HAP-1 (cell line): ENCODE data around the gene GMPR2.

Experiments used
- DNase-seq, 2 experiments: peaks; one replicate each; pipeline ENCODE4 v3.0.0-alpha.2; 2016 to 2020; ENCODE audit warnings: low spot score in 2 of 2
- H3K27me3 ChIP-seq: fragments of 250-450 bp; sonication (Bioruptor Pico); 2 replicates; pipeline ENCODE4 v1.5.1; 2020; ENCODE audit warnings: low read depth, mild to moderate bottlenecking, moderate library complexity
- H3K36me3 ChIP-seq: fragments of 250-450 bp; sonication (Bioruptor Pico); replicated peaks from 2 replicates; pipeline ENCODE4 v1.5.1; 2020; ENCODE audit warnings: mild to moderate bottlenecking
- H3K4me1 ChIP-seq: fragments of 250-450 bp; sonication (Bioruptor Pico); 2 replicates; pipeline ENCODE4 v1.5.1; 2020; ENCODE audit warnings: mild to moderate bottlenecking
- H3K4me3 ChIP-seq: fragments of 250-450 bp; sonication (Bioruptor Pico); 2 replicates; pipeline ENCODE4 v1.5.1; 2020; ENCODE audit warnings: mild to moderate bottlenecking, moderate library complexity
- H3K9me3 ChIP-seq: fragments of 250-450 bp; sonication (Bioruptor Pico); 2 replicates; pipeline ENCODE4 v1.5.1; 2020; ENCODE audit warnings: mild to moderate bottlenecking, moderate library complexity
- in situ Hi-C: fragments of 300-500 bp; cut with MboI; formaldehyde crosslinking; loops from 3 replicates; pipeline ENCODE4 v1.14.3; 2020; ENCODE audit warnings: low sequenced_read_pairs, inconsistent platforms, mixed read lengths

Gene GMPR2

DNA sequence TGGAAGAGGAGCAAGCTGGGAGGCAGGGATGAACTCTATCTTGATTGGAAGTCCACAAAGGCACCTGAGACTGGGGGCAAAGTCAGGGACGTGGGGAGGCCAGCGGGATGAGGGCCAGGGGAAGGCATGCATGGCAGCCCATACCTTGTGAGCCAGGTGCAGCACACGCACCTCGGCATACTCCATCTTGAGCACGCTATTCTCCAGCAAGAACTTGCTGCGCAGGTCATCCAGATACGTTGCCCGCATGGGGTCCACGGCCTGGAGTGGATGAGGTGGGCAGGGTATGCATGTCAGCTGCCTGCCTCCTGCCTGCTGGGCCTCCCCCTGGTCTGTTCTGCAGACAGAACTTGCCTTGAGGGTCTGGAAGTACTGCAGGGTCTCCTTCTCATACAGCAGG is 34.8 kb downstream of the GMPR2 start:
- H3K4me3 ChIP-seq, result no peak overlapping the region
- no peak for DNase-seq

DNA sequence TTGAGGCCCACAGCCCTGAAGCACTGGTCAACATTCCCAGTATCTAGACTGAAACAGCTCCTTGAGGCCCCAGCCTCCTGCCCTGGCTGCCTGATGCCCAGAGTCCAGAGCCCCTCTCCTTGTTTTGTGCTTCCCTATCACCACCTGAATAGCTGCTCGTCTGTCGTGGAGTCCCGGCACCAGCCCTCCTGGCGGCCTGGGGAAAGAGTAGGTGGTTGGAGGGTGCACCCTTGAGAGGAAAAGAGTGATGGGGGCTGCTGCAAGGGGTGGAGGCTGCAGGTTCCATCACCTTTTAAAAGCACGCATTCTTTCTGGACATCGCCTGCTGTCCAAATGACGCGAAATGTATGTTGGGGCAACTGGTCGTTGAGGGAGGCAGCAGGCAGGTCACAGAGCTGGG is 35.5 kb downstream of the GMPR2 start:
- Histone ChIP-seq H3K4me1 (peaks cover 7% of the 10 kb centered on the region), H3K4me3 (no peak overlapping the region), H3K27me3 (no peaks in the 10 kb centered on the region), H3K36me3 (no peaks in the 10 kb centered on the region), H3K9me3 (no peaks in the 10 kb centered on the region)
- in situ Hi-C loops, result no loop called here
- no peak for DNase-seq

More for the DNA sequence above, 34.8 kb downstream of the GMPR2 start:
- in situ Hi-C loops, result no loop called here
- no peaks in the 10 kb centered on the region for H3K27me3 ChIP-seq
- no peaks in the 10 kb centered on the region for H3K9me3 ChIP-seq
- H3K4me1 ChIP-seq, result peaks cover 7% of the 10 kb centered on the region
- no peaks in the 10 kb centered on the region for H3K36me3 ChIP-seq

DNA sequence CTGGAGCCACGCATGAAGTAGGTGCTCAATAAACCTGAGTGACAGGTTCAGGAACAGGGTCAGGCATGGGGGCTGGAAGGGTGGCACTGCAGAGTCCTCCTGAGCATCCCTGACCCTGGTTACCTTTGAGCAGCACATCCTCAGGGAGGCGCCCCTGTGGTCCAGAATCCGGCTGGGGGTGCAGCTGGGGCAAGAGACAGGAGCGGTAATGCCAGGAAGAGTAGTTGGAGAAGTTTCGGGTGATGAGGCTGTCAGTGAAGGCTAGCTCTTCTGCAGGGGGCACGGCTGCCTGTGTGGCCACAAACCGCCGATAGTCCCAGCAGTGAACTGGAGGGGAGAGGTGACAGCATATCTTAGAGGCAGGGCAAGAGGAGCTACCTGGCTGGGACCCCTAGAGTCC is 36.6 kb downstream of the GMPR2 start:
- Histone ChIP-seq H3K4me3 (no peak overlapping the region), H3K27me3 (no peaks in the 10 kb centered on the region), H3K9me3 (no peaks in the 10 kb centered on the region), H3K36me3 (no peaks in the 10 kb centered on the region), H3K4me1 (peaks cover 7% of the 10 kb centered on the region)
- in situ Hi-C loops, result no loop called here
- no peak for DNase-seq

DNA sequence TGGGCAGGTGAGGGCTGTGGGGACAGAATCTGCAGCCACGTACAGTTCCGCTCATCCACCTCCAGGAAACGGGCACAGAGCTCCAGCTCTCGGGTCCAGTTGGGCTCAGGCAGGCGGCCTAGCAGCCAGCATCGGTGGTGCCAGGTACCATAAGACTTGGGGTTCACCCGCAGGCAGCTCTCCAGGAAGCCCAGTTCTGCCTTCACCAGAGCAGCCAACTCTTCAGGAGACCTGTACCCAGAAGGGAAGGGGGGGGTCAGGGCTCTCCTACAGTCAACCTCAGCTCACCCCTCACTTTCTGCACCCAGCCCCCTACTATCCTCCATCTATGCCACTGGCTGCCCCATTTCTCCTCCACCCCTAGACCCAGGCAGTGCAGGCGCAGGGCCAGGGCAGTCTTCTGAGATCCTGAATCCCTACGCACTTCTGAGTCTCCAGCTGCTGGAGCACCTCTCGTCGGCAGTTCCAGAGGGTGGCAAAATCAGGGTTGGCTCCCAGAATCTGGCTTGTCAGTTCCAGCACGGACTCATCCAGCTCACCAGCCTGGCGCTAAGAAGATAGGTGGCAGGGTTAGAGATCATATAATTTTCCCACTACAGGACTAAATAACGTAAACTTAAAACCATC is 37.3 kb downstream of the GMPR2 start:
- DNase-seq, result no peak
- no peaks in the 10 kb centered on the region for H3K36me3 ChIP-seq
- in situ Hi-C loops, result no loop called here
- no peaks in the 10 kb centered on the region for H3K9me3 ChIP-seq
- H3K4me3 ChIP-seq, result no peak overlapping the region
- H3K27me3 ChIP-seq, result no peaks in the 10 kb centered on the region
- H3K4me1 ChIP-seq, result peaks cover 7% of the 10 kb centered on the region

DNA sequence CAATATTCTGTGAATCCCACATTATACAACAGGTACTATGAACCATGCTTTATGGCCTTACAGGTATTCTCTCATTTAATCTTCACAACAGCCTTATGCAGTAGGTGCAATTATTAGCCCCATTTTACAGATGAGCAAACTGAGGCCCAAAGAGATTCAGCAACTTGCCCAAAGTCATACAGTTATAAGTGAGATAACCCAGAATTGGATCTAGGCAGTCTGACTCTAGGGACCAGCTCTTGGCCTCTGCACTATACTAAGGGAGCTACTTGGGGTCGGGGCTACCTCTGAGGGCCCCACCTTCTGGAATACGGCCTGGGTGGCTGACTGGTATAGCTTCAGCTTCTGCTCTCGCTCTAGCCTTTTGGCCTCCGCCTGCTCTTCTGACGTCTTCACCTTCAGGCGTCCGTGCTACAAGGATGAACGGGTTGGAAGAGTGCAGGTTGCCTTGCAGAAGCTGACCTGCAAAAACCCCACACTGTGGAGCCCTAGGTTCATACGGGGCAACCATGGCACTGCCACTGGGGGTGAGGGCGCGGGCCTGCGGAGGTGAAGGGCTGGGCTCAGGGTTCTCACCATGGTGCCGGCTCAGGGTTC is 37.9 kb downstream of the GMPR2 start:
- in situ Hi-C loops, result no loop called here
- Histone ChIP-seq H3K27me3 (no peaks in the 10 kb centered on the region), H3K4me3 (peak overlapping the region; percentile 75), H3K36me3 (no peaks in the 10 kb centered on the region), H3K4me1 (peaks cover 7% of the 10 kb centered on the region), H3K9me3 (no peaks in the 10 kb centered on the region)
- DNase-seq, result no peak

DNA sequence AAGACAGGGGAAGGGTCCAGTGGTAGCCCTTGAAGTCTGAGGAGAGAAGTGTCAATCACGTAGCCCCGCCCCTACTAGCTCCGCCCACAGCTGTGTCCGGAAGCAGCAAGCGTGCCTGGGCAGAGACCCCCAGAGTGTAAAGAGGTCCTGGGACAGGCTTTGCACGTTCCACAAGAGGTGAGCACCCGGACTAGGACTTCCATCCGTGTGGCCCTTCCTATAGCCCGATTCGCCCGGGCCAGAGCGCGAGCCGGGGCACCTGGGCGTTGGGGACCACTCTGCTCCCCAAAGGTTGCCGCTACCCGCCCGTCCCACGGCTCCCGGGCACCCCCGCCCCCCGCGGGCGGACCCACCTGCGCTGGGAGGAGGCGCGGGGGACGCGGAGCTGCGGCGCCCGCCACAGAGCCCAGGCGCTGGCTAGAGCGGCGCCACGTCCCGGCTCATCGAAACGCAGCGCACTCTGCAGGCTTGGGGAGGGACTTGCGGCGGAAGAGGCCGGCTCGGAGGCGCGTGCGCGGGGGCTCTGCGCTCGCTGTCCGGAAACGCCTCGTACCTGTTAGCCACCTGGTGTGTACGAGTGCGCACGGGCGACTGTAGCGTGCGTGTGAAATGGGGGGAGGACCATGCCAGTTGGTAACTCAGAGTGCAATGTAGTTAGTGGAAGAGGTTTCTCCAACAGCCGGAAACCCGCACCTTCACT is 38.6 kb downstream of the GMPR2 start, which contains the start of gene RABGGTA:
TSS of gene RABGGTA (minus strand) at position 464 of the 700 bp plus-strand sequence. CDS start 482 bp downstream, outside the sequence.
- Histone ChIP-seq H3K4me3 (peak within 1 kb of the TSS; percentile 75), H3K36me3 (no peaks in the 10 kb centered on the region), H3K27me3 (no peaks in the 10 kb centered on the region), H3K9me3 (no peaks in the 10 kb centered on the region), H3K4me1 (peaks cover 7% of the 10 kb centered on the region)
- DNase-seq, result peak; percentile 81 to 94
- in situ Hi-C loops, result no loop called here

DNA sequence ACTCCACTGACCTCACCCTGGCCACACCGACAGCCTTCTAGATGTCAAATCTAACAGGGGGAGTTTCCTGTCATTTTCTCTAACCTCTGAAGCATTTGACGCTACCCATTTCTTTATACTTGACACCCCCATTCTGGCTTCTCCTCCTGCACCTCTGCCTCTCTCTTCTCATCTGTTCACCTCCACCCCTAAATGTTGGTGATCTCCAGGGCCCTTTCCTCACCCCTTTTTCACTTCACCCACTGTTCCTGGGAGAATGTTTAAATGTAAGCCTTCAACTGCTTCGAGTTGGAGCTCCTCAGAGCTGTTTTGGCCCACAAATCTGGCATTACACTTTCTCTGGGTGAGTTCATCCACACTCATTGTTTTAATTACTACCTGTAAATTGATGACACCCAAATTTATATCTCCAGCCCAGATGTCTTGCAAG is 39.1 kb downstream of the GMPR2 start:
- Histone ChIP-seq H3K36me3 (no peaks in the 10 kb centered on the region), H3K4me1 (peaks cover 7% of the 10 kb centered on the region), H3K9me3 (no peaks in the 10 kb centered on the region), H3K4me3 (peak overlapping the region; percentile 75), H3K27me3 (no peaks in the 10 kb centered on the region)
- in situ Hi-C loops, result no loop called here
- DNase-seq, result no peak

DNA sequence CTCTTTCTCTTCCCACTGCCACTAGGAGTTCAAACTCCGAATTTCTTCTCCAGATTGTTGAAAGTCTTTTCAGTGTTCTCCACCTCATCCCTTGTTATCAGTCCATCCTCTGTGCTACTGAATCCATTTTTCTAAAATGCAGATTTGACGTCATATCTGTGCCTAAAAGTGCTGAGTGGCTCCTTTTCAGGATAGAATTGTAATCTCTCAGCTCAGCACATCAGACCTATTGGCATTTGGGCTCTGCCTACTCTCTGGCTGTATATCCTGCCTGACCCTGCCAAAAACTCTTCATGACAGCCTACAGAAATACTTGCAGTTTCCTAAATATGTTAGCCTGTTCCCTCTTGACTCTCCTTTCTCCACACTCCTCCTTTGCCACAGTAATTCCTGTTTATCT is 39.7 kb downstream of the GMPR2 start:
- no peak for DNase-seq
- Histone ChIP-seq H3K27me3 (no peaks in the 10 kb centered on the region), H3K36me3 (no peaks in the 10 kb centered on the region), H3K9me3 (no peaks in the 10 kb centered on the region), H3K4me1 (peaks cover 7% of the 10 kb centered on the region), H3K4me3 (no peak overlapping the region)
- in situ Hi-C loops, result no loop called here

DNA sequence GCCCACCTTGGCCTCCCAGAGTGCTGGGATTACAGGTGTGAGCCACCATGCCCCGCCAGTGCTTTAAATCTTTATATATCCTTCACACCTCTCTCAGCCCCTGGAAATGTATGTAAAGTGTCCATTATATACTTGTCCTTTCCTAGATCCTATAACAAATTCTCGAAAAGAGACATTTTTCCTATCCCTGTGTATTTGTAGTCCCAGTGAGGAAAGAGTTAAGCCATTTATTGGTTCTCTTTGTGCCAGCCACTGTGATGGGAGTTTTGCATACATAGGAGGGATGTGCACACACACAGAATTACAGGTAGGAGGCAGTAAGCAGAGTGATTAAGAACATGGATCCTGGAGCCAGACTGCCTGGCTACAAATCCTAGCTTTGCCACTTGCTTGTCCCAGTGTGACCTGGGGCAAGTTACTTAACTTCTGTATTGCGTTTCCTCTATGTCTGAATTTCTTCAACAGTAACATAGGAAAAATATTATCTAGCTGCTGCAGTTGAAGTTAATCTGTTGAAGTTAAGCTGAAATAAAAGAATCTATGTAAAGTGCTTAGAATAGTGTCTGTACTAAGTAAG is 40.8 kb downstream of the GMPR2 start:
- H3K4me3 ChIP-seq, result no peak overlapping the region
- DNase-seq, result peak in 1 of 2 experiments; percentile 25

DNA sequence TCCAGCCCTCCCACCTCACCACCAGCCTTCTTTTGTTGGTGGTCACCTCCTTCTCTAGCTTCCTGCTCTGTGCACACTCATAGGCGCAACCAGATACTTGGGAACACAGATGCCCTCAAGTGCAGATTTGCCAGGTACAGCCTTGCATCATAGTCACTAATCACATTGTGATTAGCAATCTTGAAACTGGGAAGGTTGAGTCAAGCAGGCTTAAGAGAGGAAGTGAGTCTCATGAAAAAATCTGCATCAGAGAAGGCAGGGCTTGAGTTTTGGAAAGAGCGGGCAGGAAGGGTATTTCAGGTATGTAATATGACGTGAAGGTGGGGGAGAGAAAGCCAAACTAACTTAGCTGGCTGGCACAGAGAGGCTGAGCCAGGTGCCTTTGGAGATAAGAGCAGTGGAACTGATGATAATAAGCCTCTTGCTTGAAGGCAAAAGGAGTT is 41.4 kb downstream of the GMPR2 start:
- Histone ChIP-seq H3K36me3 (no peaks in the 10 kb centered on the region), H3K4me1 (peaks cover 7% of the 10 kb centered on the region), H3K4me3 (no peak overlapping the region), H3K27me3 (no peaks in the 10 kb centered on the region), H3K9me3 (no peaks in the 10 kb centered on the region)
- in situ Hi-C loops, result no loop called here
- DNase-seq, result no peak

More for the DNA sequence above, 40.8 kb downstream of the GMPR2 start:
- H3K36me3 ChIP-seq, result no peaks in the 10 kb centered on the region
- in situ Hi-C loops, result no loop called here
- peaks cover 7% of the 10 kb centered on the region for H3K4me1 ChIP-seq
- H3K9me3 ChIP-seq, result no peaks in the 10 kb centered on the region
- no peaks in the 10 kb centered on the region for H3K27me3 ChIP-seq

DNA sequence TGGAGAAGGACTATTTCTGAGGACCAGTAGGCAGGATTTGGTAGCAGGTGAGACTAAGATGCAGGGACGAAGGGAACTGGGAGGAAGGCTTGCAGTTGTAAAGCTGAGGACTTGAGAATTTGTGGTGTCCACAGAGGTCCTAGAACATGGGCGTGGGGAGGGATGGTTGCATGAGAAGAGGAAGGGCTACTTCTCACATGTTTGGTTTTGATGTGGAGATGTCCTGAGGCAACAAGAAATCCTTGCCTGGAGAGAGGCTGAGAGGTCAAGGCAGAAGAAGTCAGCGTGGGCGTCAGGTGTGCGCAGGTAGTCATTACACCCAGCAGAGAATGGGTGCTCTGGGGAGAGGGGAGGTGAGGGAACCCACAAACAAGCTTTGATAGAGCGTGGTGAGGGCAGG is 44.3 kb downstream of the GMPR2 start:
- Histone ChIP-seq H3K27me3 (no peaks in the 10 kb centered on the region), H3K36me3 (no peaks in the 10 kb centered on the region), H3K4me1 (peaks cover 2% of the 10 kb centered on the region), H3K4me3 (no peak overlapping the region), H3K9me3 (no peaks in the 10 kb centered on the region)
- DNase-seq, result no peak
- in situ Hi-C loops, result no loop called here

DNA sequence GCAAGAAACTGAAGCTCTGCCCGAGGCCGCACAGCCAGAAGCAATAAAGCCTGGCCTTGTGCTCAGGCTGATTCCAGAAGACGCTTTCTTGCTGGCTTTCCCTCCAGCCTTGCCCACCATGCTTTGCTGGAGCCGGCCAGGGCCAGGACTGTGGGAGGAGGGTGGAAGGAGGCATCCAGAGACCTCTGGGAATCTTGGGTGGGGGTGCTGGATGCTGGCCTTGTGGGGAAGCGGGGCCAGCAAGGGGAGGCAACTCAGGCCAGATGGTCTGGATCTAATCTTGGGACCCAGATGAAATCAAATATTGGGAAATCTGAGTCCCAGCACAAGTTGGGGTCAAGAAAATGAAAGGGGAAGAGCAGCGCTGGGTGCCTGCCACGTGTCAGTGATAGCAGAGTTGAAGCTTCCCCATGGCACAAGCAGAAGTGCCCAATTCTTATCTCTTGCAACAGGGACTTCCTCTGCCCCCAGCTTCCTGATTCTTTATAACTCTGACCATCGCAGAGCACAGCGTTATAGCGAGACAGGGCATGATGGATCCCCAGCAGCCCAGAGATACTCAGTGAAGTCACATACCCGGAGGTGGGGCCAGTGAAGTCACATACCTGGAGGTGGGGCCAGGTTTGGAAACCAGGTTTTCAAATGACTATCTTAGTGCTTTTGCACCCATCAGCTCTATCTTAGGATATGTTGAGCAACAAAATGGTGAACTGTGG is 45.0 kb downstream of the GMPR2 start:
- no peak for DNase-seq
- Histone ChIP-seq H3K36me3 (no peaks in the 10 kb centered on the region), H3K4me1 (no peaks in the 10 kb centered on the region), H3K4me3 (no peak overlapping the region), H3K27me3 (no peaks in the 10 kb centered on the region), H3K9me3 (no peaks in the 10 kb centered on the region)
- in situ Hi-C loops, result no loop called here

DNA sequence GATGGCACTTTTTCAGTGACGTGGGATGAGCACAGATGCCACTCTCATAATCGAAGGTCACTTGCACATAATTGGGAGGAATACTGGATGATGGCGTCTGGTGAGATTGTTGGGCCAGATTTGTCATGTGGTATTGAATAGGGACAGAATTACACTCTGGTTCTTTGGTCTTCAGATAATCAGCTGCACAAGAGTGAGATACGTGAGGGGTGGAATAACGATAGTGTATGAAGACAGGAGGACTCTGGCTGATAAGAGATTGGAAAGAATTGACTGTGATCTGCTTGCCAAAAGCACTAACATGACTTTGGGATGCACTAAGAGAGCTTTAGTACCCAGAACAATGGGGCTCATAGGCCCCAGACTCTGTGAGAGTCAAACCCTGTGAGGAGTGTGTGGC is 45.7 kb downstream of the GMPR2 start:
- Histone ChIP-seq H3K4me1 (no peaks in the 10 kb centered on the region), H3K4me3 (no peak overlapping the region), H3K27me3 (no peaks in the 10 kb centered on the region), H3K36me3 (no peaks in the 10 kb centered on the region), H3K9me3 (no peaks in the 10 kb centered on the region)
- in situ Hi-C loops, result no loop called here
- no peak for DNase-seq
